Posterior vena cava (tissue), 2 donors: ENCODE results near the gene SNTB2. TPM values are rescaled to one million over a fixed set of nuclear protein-coding genes. Genes with fewer than 3 reads are reported as not detected.

Experiments used
- DNase-seq: peaks from one replicate; pipeline ENCODE4 v3.0.0-alpha.2; 2020; ENCODE audit warnings: low spot score
- intact Hi-C, 2 donors: fragments of 100-400 bp; cut with DNase I; formaldehyde crosslinking; loops; one replicate each; pipeline versions ENCODE4 v1.14.1 to v1.14.2; 2022 to 2023
- total RNA-seq, 2 donors: library from RNA; stranded (reverse); fragmentation: NEBNext Ultra II Directional; extraction: Animal tissue kit (Norgen Biotek cat#: 25700); gene quantifications; one replicate each; pipeline ENCODE4 v1.2.1, GENCODE V29; 2021
- donor health status: DM: yes; HTN: yes; CAD: no.
- donor health status: DM: yes; HTN: yes; CAD: no.

The SNTB2 gene
- total RNA-seq, 2 donors from 2014 or later: 53.8 to 59.5 TPM

- intact Hi-C loops: no loop called here
- no peak for DNase-seq
These were observed 10.7 kb upstream of the SNTB2 start for GRCh38 chr16:69176033-69176800.

DNA sequence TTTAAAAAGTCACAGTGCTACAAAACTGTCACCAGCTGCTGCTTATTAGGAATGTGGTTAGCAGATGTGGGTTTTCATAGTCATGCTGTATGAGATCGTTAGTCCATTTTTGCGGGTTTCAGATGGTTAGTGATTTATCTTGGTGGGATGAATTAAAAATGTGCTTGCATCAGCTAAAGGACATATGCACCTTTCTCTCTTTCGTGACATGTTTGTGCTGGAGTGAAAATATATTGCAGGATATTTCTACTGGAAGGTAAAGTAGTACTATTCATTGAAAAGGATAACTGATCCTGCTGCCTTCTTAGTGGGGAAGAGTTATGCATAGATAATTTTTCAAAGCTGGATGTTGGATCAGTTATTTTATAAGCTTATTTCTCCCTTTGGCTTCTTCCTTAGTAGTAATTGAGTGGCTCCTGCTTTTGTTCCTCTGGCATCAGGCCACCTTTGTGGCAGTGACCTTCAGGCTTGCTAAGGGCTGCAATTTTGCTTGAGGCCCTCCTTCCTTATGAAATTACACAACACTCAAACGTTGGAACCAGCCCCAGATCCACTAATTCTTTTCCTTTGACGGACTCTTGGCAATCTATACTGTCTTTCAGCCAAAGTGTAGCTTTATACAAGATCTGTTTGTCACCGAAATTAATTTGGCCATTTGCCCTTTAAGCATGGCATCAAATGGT is 7.5 kb upstream of the SNTB2 start:
- intact Hi-C loops: no loop called here
- peak; percentile 90 for DNase-seq

GRCh38 chr16:69180011-69180338 is 7.0 kb upstream of the SNTB2 start:
- no peak for DNase-seq
- intact Hi-C loops: no loop called here

- no peak for DNase-seq
- intact Hi-C loops: no loop called here
These were observed 4.1 kb upstream of the SNTB2 start for GRCh38 chr16:69182730-69183416.

DNA sequence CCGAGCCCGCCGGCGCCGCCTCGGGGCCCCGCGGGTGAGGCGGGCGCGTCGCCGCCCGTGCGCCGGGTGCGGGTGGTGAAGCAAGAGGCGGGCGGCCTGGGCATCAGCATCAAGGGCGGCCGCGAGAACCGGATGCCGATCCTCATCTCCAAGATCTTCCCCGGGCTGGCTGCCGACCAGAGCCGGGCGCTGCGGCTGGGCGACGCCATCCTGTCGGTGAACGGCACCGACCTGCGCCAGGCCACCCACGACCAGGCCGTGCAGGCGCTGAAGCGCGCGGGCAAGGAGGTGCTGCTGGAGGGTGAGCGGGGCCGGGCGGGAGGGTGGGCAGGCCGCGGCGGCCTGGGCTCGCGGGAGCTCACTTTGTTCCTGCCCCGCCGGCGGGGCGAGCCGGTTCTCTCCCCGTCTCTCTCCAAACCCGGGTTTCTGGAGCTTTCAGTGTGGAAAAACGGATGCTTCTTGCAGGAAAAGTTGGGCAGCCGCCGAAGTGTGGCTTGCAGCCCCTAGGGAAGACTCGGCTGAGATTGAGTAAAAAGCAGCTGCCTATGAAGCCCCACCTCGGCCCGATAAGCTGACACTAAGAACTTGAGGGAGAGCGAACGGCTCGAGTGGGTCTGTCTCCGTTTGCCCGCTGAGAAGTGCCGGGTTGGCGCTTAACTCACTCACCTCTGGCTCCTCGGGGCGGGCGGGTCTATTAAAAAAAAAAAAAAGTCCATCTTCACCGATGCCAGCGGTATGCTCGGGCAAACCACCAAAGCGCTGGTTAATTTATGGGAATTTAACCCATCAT is 677 bp downstream of the SNTB2 start:
- DNase-seq: peak; percentile 86
- intact Hi-C loops: no loop called here

- intact Hi-C loops: no loop called here
- no peak for DNase-seq
These were observed 1.2 kb downstream of the SNTB2 start for GRCh38 chr16:69188236-69188549.

- DNase-seq: no peak
- intact Hi-C loops: no loop called here
These were observed 1.8 kb downstream of the SNTB2 start for GRCh38 chr16:69188716-69189115.

DNA sequence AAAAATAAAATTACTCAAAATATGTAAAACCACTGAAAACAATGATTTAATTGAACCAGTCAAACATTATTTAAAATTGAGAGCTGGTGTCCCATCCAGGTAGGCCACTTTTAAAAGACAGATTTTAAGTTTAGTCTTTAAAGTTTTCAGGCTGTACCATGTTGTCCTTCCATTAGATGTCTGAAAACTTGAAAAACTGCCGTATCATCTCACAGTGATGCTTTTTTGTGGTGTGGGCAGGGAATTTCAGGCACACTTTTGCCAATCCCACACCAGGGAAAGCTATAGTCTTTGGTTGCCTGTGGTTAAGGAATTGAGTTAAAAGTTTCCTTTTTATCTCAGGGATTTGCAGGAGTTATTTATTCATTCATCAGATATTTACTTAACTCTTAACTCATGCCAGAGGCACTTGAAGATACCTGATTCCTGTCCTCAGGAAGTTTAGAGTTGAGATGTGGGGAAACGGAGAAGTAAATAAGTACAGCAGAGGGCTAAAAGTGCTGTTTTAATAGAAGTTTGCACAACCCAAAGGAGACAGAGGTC is 3.2 kb downstream of the SNTB2 start:
- DNase-seq: no peak
- intact Hi-C loops: no loop called here

- no peak for DNase-seq
- intact Hi-C loops: no loop called here
These were observed 3.6 kb downstream of the SNTB2 start for GRCh38 chr16:69190598-69190997.

DNA sequence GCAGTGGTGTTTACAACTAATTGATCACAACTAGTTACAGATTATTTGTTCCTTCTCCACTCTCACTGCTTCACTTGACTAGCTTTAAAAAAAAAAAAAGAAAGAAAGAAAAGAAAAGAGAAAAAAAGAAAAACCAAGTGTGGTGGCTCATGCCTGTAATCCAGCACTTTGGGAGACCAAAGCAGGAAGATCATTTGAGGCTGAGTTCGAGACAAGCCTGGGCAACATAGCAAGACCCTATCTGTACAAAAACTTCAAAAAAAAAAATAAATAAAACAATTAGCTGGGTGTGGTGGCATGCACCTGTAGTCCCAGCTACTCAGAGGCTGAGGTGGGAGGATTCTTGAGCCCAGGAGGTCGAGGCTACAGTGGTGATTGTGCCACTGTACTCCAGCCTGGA is 4.2 kb downstream of the SNTB2 start:
- intact Hi-C loops: no loop called here
- DNase-seq: no peak

GRCh38 chr16:69193855-69194254 is 6.9 kb downstream of the SNTB2 start:
- intact Hi-C loops: no loop called here
- DNase-seq: no peak

DNA sequence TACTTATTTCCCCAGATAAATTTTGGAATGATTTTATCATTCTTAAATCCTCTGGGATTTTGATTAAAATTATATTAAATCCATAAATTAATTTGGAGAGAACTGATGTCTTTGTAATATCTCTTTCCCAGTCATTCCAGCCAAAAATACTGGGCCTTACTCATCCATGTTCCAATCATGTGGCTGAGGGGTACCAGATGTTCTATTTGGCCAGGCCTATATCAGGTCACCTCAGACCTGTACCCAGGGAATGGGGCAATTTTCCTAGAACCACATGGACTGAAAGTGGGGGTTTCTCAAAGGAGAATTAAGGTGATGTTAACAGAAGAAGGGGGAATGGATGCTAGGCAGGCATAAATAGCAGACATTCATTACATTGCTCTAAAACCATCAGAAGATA is 7.5 kb downstream of the SNTB2 start:
- DNase-seq: no peak
- intact Hi-C loops: no loop called here

GRCh38 chr16:69195369-69196029 is 8.5 kb downstream of the SNTB2 start:
- no peak for DNase-seq
- intact Hi-C loops: no loop called here

- intact Hi-C loops: no loop called here
- no peak for DNase-seq
These were observed 10.6 kb downstream of the SNTB2 start for GRCh38 chr16:69197573-69197972.

GRCh38 chr16:69199382-69199781 is 12.4 kb downstream of the SNTB2 start:
- intact Hi-C loops: no loop called here
- no peak for DNase-seq

GRCh38 chr16:69201291-69201690 is 14.3 kb downstream of the SNTB2 start:
- DNase-seq: no peak
- intact Hi-C loops: no loop called here

- DNase-seq: no peak
- intact Hi-C loops: no loop called here
These were observed 14.8 kb downstream of the SNTB2 start for GRCh38 chr16:69201787-69202186.

GRCh38 chr16:69204172-69204571 is 17.2 kb downstream of the SNTB2 start:
- intact Hi-C loops: no loop called here
- DNase-seq: no peak

DNA sequence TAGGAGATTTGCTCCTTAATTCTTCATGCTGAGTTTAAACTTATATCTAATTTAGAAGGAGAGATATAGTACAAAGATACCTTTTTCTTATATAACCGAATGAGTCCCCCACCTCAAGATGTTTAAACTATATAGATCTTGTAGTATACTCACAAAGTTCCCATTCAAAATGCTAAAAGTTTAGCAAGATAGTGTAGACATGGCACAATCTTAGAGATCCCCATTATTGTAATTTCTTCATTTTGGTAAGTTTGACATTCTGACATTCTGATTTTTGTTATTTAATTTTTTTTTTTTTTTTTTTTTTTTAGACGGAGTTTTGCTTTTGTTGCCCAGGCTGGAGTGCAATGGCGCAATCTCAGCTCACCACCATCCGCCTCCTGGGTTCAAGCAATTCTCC is 22.8 kb downstream of the SNTB2 start:
- intact Hi-C loops: no loop called here
- DNase-seq: no peak
